BLaER1 (cell line): ENCODE results near the gene ESRRB.
A peak's percentile ranks its signal among the peaks of the same experiment; 100 is the strongest.

Experiments
- H3K27ac ChIP-seq: shearing (Covaris generic); formaldehyde crosslinking; 2 replicates; pipeline ENCODE4 v1.8.1; 2022
- H3K27me3 ChIP-seq: shearing (Covaris generic); formaldehyde crosslinking; 2 replicates; pipeline ENCODE4 v1.8.1; 2022
- H3K36me3 ChIP-seq: shearing (Covaris generic); formaldehyde crosslinking; 2 replicates; pipeline ENCODE4 v1.8.1; 2022
- H3K4me1 ChIP-seq: shearing (Covaris generic); formaldehyde crosslinking; 2 replicates; pipeline ENCODE4 v1.8.1; 2022
- H3K4me2 ChIP-seq: shearing (Covaris generic); formaldehyde crosslinking; 2 replicates; pipeline ENCODE4 v1.8.1; 2022
- H3K4me3 ChIP-seq: shearing (Covaris generic); formaldehyde crosslinking; 2 replicates; pipeline ENCODE4 v1.8.1; 2022
- H3K9ac ChIP-seq: shearing (Covaris generic); formaldehyde crosslinking; 2 replicates; pipeline ENCODE4 v1.8.1; 2022
- H3K9me3 ChIP-seq: shearing (Covaris generic); formaldehyde crosslinking; 2 replicates; pipeline ENCODE4 v1.8.1; 2022
- H4K20me1 ChIP-seq: shearing (Covaris generic); formaldehyde crosslinking; 2 replicates; pipeline ENCODE4 v1.8.1; 2022
- Cebpa-rat ChIP-seq: shearing (Covaris generic); IDR thresholded peaks from 2 replicates; pipeline ENCODE4 v1.8.1; 2022

Gene ESRRB

DNA sequence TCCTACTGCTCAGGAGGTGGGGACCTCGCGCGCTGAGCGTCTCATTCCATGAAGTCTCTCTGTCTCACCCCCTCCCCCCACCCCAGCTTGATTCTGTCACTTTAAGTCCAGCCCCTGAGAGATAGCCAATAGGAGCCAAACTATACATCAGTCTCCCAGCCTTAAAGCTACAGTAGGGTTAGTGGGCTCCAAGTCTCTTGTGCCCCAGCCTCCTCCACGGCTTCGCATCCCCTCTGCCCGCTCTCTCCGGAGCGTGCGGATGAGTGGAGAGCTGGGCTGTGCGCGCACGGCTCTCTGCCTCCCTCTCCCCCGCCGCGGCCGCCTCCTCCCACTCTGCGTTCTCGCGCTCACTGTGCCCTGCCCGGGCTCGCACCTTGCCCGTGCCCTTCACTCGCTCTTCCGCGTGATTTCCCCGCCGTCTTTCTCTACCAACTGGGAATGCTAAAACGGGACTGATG, at the start of gene ESRRB:
Gene ESRRB, plus strand, starts transcription at position 191 of the 458 bp plus-strand sequence. Its CDS starts 265 bp downstream, at position 456.
- Histone ChIP-seq H3K4me2 (no peak within 1 kb of the TSS), H3K4me1 (no peaks in the 10 kb centered on the region), H3K27ac (no peak within 1 kb of the TSS), H3K9ac (no peak within 1 kb of the TSS), H3K27me3 (peaks cover 77% of the 10 kb centered on the region), H4K20me1 (peaks cover 21% of the 10 kb centered on the region; the same call in 1 of the 2 replicates), H3K36me3 (no peaks in the 10 kb centered on the region), H3K9me3 (peaks cover 7% of the 10 kb centered on the region; the same call in 1 of the 2 replicates), H3K4me3 (no peak within 1 kb of the TSS)
- no peak for TF ChIP-seq Cebpa-rat

DNA sequence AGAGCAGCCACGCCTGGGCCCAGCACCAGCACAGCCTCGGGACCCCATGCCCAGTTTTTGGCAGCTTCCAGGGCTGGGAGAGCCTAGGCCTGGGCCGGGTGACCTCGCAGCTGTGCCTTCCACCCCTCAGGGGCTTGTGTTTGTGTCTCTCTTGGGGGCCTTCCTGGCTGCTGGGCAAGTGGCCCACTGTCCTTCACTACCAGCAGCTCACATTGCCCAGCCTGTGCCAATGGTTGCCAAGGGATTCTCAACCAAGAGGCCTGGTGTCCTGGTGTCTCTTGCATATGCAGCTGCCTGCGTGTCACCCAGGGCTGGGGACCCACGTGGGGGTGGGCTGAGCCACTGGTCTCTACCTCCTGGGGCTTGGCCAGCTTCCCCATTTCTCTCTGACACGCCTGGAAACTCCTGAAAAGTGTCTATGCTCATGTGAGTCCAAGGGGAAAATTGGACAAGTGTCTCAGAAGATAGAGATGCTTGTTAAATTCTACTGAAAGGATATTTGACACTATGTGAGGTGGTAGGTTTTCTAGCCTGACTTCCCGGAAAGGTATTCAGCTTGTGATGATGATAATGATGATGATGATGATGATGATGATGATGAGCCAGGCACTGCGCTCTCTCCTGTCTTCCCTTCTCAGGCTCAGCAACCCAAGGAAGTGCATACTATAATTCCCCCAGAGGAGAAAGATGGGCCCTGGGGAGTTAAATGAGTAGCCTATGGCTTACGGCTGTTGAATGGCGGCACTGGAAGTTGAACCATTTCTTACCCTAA, 48.8 kb upstream of the ESRRB start:
- H3K27ac ChIP-seq: no peak overlapping the region
- H3K27me3 ChIP-seq: peaks cover 50% of the 10 kb centered on the region
- no peaks in the 10 kb centered on the region for H3K36me3 ChIP-seq
- H3K9me3 ChIP-seq: no peaks in the 10 kb centered on the region
- H4K20me1 ChIP-seq: peaks cover 13% of the 10 kb centered on the region; the same call in 1 of the 2 replicates
- H3K4me3 ChIP-seq: no peak overlapping the region
- peaks cover 51% of the 10 kb centered on the region for H3K4me1 ChIP-seq
- no peak overlapping the region for H3K9ac ChIP-seq
- no peak for TF ChIP-seq Cebpa-rat
- H3K4me2 ChIP-seq: no peak overlapping the region

GRCh38 chr14:76328457-76329137, 47.3 kb upstream of the ESRRB start:
- H4K20me1 ChIP-seq: peaks cover 13% of the 10 kb centered on the region; the same call in 1 of the 2 replicates
- no peaks in the 10 kb centered on the region for H3K9me3 ChIP-seq
- no peak overlapping the region for H3K27ac ChIP-seq
- no peak overlapping the region for H3K4me3 ChIP-seq
- no peak for TF ChIP-seq Cebpa-rat
- peaks cover 42% of the 10 kb centered on the region for H3K4me1 ChIP-seq
- no peak overlapping the region for H3K9ac ChIP-seq
- no peak overlapping the region for H3K4me2 ChIP-seq
- H3K27me3 ChIP-seq: peaks cover 50% of the 10 kb centered on the region
- no peaks in the 10 kb centered on the region for H3K36me3 ChIP-seq

GRCh38 chr14:76329154-76329928, 46.6 kb upstream of the ESRRB start:
- Histone ChIP-seq H3K36me3 (no peaks in the 10 kb centered on the region), H3K27me3 (peaks cover 50% of the 10 kb centered on the region), H4K20me1 (peaks cover 13% of the 10 kb centered on the region; the same call in 1 of the 2 replicates), H3K4me3 (no peak overlapping the region), H3K27ac (no peak overlapping the region), H3K4me2 (no peak overlapping the region), H3K4me1 (peaks cover 34% of the 10 kb centered on the region), H3K9ac (no peak overlapping the region), H3K9me3 (no peaks in the 10 kb centered on the region)
- no peak for TF ChIP-seq Cebpa-rat

DNA sequence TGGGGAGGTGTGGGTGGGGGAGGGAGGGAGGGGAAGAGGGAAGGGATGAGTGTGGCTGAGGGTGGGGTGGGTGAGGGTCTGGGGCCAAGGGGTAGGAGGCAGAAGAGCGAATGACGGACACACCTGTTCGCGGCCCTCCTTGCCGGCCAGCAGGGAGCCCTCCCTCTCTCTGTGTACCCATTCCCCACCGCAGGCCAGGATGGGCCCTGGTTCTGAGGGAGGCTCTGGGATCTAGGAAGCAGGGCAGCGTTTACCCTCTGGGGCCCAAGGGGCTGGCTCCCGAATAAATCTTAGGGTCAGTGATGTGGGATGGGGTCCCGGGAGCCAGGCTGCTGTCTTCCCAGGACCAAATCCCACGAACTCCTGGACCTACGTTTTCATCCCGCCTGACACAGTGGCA, 46.0 kb upstream of the ESRRB start:
- Histone ChIP-seq H3K4me2 (no peak overlapping the region), H4K20me1 (peaks cover 13% of the 10 kb centered on the region; the same call in 1 of the 2 replicates), H3K4me3 (no peak overlapping the region), H3K9ac (no peak overlapping the region), H3K36me3 (no peaks in the 10 kb centered on the region), H3K27me3 (peaks cover 50% of the 10 kb centered on the region), H3K9me3 (no peaks in the 10 kb centered on the region), H3K27ac (no peak overlapping the region), H3K4me1 (peaks cover 34% of the 10 kb centered on the region)
- TF ChIP-seq Cebpa-rat: no peak

GRCh38 chr14:76330411-76331327, 45.3 kb upstream of the ESRRB start:
- no peak overlapping the region for H3K9ac ChIP-seq
- H3K4me2 ChIP-seq: peak overlapping the region; percentile 59

GRCh38 chr14:76331328-76332011, 44.5 kb upstream of the ESRRB start:
- Histone ChIP-seq H3K36me3 (no peaks in the 10 kb centered on the region), H3K9ac (no peak overlapping the region), H3K4me3 (no peak overlapping the region), H3K27ac (no peak overlapping the region), H4K20me1 (peaks cover 13% of the 10 kb centered on the region; the same call in 1 of the 2 replicates), H3K27me3 (peaks cover 46% of the 10 kb centered on the region), H3K4me2 (peak overlapping the region; percentile 59), H3K9me3 (no peaks in the 10 kb centered on the region), H3K4me1 (peaks cover 47% of the 10 kb centered on the region)
- TF ChIP-seq Cebpa-rat: no peak

More at GRCh38 chr14:76330411-76331327, 45.3 kb upstream of the ESRRB start:
- peaks cover 50% of the 10 kb centered on the region for H3K27me3 ChIP-seq
- TF ChIP-seq Cebpa-rat: no peak
- H4K20me1 ChIP-seq: peaks cover 13% of the 10 kb centered on the region; the same call in 1 of the 2 replicates
- no peak overlapping the region for H3K4me3 ChIP-seq
- no peaks in the 10 kb centered on the region for H3K36me3 ChIP-seq
- H3K4me1 ChIP-seq: peaks cover 41% of the 10 kb centered on the region
- no peaks in the 10 kb centered on the region for H3K9me3 ChIP-seq
- no peak overlapping the region for H3K27ac ChIP-seq

DNA sequence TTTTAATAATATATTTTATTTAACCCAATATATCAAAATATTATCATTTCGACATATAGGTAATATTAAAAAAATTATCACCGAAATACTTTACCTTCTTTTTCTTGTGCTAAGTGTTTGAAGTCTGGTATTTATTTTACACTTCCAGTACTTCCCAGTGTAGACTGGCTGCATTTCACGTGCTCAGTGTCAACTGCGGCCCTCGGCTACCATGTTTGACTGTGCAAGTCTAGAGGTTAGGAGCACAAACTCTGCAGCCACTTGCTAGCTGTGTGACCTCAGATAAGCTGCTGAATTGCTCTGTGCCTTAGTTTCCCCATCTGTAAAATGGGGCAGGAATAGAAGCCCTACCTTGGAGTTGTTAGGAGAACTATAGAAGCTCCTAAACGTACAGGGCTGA, 42.3 kb upstream of the ESRRB start:
- Histone ChIP-seq H3K4me1 (peaks cover 63% of the 10 kb centered on the region), H3K4me2 (no peak overlapping the region), H3K27me3 (peaks cover 31% of the 10 kb centered on the region), H4K20me1 (peaks cover 7% of the 10 kb centered on the region; the same call in 1 of the 2 replicates), H3K9me3 (no peaks in the 10 kb centered on the region), H3K9ac (no peak overlapping the region), H3K36me3 (no peaks in the 10 kb centered on the region), H3K27ac (no peak overlapping the region), H3K4me3 (no peak overlapping the region)
- TF ChIP-seq Cebpa-rat: no peak
